Ishikawa (cell line): ENCODE results near the gene CD300LF.

Experiments used
- CEBPB ChIP-seq: IDR thresholded peaks from 2 replicates; pipeline ENCODE4 v1.6.1; 2012
- CREB1 ChIP-seq: IDR thresholded peaks from 2 replicates; pipeline ENCODE4 v1.6.1; 2012; ENCODE audit warnings: low read depth
- EGR1 ChIP-seq: IDR thresholded peaks from 2 replicates; pipeline ENCODE4 v1.6.1; 2012
- EP300 ChIP-seq: IDR thresholded peaks from 2 replicates; pipeline ENCODE4 v1.6.1; 2012; ENCODE audit warnings: borderline replicate concordance
- FOXM1 ChIP-seq: IDR thresholded peaks from 2 replicates; pipeline ENCODE4 v1.6.1; 2012; ENCODE audit warnings: low read depth, borderline replicate concordance
- MAX ChIP-seq: IDR thresholded peaks from 2 replicates; pipeline ENCODE4 v1.6.1; 2012
- NFIC ChIP-seq: IDR thresholded peaks from 2 replicates; pipeline ENCODE4 v1.6.1; 2012
- RAD21 ChIP-seq: IDR thresholded peaks from 2 replicates; pipeline ENCODE4 v1.6.1; 2012; ENCODE audit warnings: low read depth
- REST ChIP-seq: IDR thresholded peaks from 2 replicates; pipeline ENCODE4 v1.6.1; 2012; ENCODE audit warnings: low read depth, mild to moderate bottlenecking
- TCF12 ChIP-seq: IDR thresholded peaks from 2 replicates; pipeline ENCODE4 v1.6.1; 2012; ENCODE audit warnings: low read depth
- TEAD4 ChIP-seq: IDR thresholded peaks from 2 replicates; pipeline ENCODE4 v1.6.1; 2012
- USF1 ChIP-seq: IDR thresholded peaks from 2 replicates; pipeline ENCODE4 v1.6.1; 2012
- ZBTB7A ChIP-seq: IDR thresholded peaks from 2 replicates; pipeline ENCODE4 v1.6.1; 2012; ENCODE audit warnings: low read depth

- TF ChIP-seq EGR1 (no peak), CEBPB (no peak), NFIC (no peak), TEAD4 (no peak), RAD21 (no peak), REST (no peak), EP300 (no peak), MAX (no peak), TCF12 (no peak), ZBTB7A (no peak), CREB1 (no peak), FOXM1 (no peak), USF1 (no peak)
Observed at GRCh38 chr17:74687886-74688285, 24.8 kb downstream of the CD300LF start.
